GM23338 (cell line): ENCODE results near the gene YBX2. TPM values are rescaled to one million over a fixed set of nuclear protein-coding genes. Genes with fewer than 3 reads are reported as not detected.

ENCODE experiments used
- ATAC-seq: fragments of 200-7000 bp; cut with Tn5 transposase; 3 replicates; pipeline ENCODE4 v1.9.1; 2020
- DNase-seq: peaks from one replicate; pipeline ENCODE4 v3.0.0-alpha.2; 2015; ENCODE audit warnings: low spot score
- H2AFZ ChIP-seq: fragments of 200-600 bp; sonication (generic); 2 replicates; pipeline ENCODE4 v1.8.0; 2016; ENCODE audit warnings: antibody characterized with exemption, mild to moderate bottlenecking, moderate library complexity
- H3F3A ChIP-seq: fragments of 200-600 bp; sonication (generic); replicated peaks from 2 replicates; pipeline ENCODE4 v1.8.0; 2017; ENCODE audit warnings: antibody characterized with exemption, mixed run types, low read depth
- H3K27ac ChIP-seq: fragments of 200-600 bp; sonication (generic); 2 replicates; pipeline ENCODE4 v1.6.1; 2016; ENCODE audit warnings: low read depth
- H3K27me3 ChIP-seq: fragments of 200-600 bp; sonication (generic); 2 replicates; pipeline ENCODE4 v1.8.0; 2016; ENCODE audit warnings: mild to moderate bottlenecking, mixed run types, moderate library complexity; ENCODE audit not compliant: insufficient read depth
- H3K36me3 ChIP-seq: fragments of 200-600 bp; sonication (generic); 2 replicates; pipeline ENCODE4 v1.8.0; 2016; ENCODE audit warnings: mild to moderate bottlenecking; ENCODE audit not compliant: insufficient read depth
- H3K4me1 ChIP-seq: fragments of 200-600 bp; sonication (generic); 2 replicates; pipeline ENCODE4 v1.8.0; 2016; ENCODE audit warnings: mild to moderate bottlenecking, moderate library complexity; ENCODE audit not compliant: insufficient read depth
- H3K4me2 ChIP-seq: fragments of 200-600 bp; sonication (generic); 2 replicates; pipeline ENCODE4 v1.7.1; 2017; ENCODE audit warnings: mixed run types
- H3K4me3 ChIP-seq: fragments of 200-600 bp; sonication (generic); 2 replicates; pipeline ENCODE4 v1.6.1; 2016; ENCODE audit warnings: mixed run types
- H3K79me2 ChIP-seq: fragments of 200-600 bp; sonication (generic); replicated peaks from 2 replicates; pipeline ENCODE4 v1.8.0; 2017; ENCODE audit warnings: mild to moderate bottlenecking; ENCODE audit not compliant: insufficient read depth
- H3K9me2 ChIP-seq: fragments of 200-600 bp; sonication (generic); 2 replicates; pipeline ENCODE4 v1.8.0; 2017; ENCODE audit not compliant: insufficient read depth
- H4K20me1 ChIP-seq: fragments of 200-600 bp; sonication (generic); replicated peaks from 2 replicates; pipeline ENCODE4 v1.8.0; 2017; ENCODE audit warnings: mild to moderate bottlenecking; ENCODE audit not compliant: insufficient read depth
- H3K27ac Mint-ChIP-seq: 2 replicates; pipeline ENCODE4 v1.8.0; 2020; ENCODE audit warnings: inconsistent platforms, mild to moderate bottlenecking, moderate library complexity, mixed read lengths
- H3K27me3 Mint-ChIP-seq: 3 replicates; pipeline ENCODE4 v1.8.0; 2022; ENCODE audit warnings: low read depth, mild to moderate bottlenecking, moderate library complexity, mixed read lengths, inconsistent platforms; ENCODE audit not compliant: insufficient read depth, poor library complexity
- H3K36me3 Mint-ChIP-seq: 3 replicates; pipeline ENCODE4 v1.8.0; 2021; ENCODE audit warnings: low read depth, mild to moderate bottlenecking, inconsistent platforms, moderate library complexity, mixed read lengths
- H3K4me1 Mint-ChIP-seq: 3 replicates; pipeline ENCODE4 v1.8.0; 2020; ENCODE audit warnings: mild to moderate bottlenecking, inconsistent platforms, mixed read lengths
- H3K4me3 Mint-ChIP-seq: 3 replicates; pipeline ENCODE4 v1.8.0; 2021; ENCODE audit warnings: moderate library complexity, mild to moderate bottlenecking, inconsistent platforms, mixed read lengths
- H3K9me3 Mint-ChIP-seq: 3 replicates; pipeline ENCODE4 v1.8.0; 2020; ENCODE audit warnings: moderate library complexity, mild to moderate bottlenecking, inconsistent platforms, mixed read lengths
- CREB1 ChIP-seq: fragments of 250-450 bp; sonication (Bioruptor Pico); IDR thresholded peaks from 2 replicates; pipeline ENCODE4 v1.5.0; 2020; ENCODE audit warnings: low read depth, mild to moderate bottlenecking, moderate library complexity
- EZH2phosphoT487 ChIP-seq: fragments of 200-600 bp; sonication (generic); IDR thresholded peaks from one replicate; pipeline ENCODE4 v1.8.1; 2018; ENCODE audit warnings: antibody characterized with exemption; ENCODE audit not compliant: unreplicated experiment
- JUNB ChIP-seq: IDR thresholded peaks from one replicate; pipeline ENCODE4 v1.6.1; 2016; ENCODE audit warnings: antibody characterized with exemption; ENCODE audit not compliant: unreplicated experiment
- NANOG ChIP-seq: IDR thresholded peaks from 2 replicates; pipeline ENCODE4 v1.6.1; 2016; ENCODE audit warnings: antibody characterized with exemption, borderline replicate concordance
- POLR2AphosphoS5 ChIP-seq: IDR thresholded peaks from 2 replicates; pipeline ENCODE4 v1.6.1; 2016; ENCODE audit warnings: antibody characterized with exemption, low read depth
- STAT1 ChIP-seq: IDR thresholded peaks from one replicate; pipeline ENCODE4 v1.6.1; 2016; ENCODE audit warnings: antibody characterized with exemption; ENCODE audit not compliant: unreplicated experiment
- ZNF114 ChIP-seq: fragments of 250-450 bp; sonication (Bioruptor Pico); IDR thresholded peaks from 2 replicates; pipeline ENCODE4 v1.5.0; 2020; ENCODE audit warnings: mild to moderate bottlenecking, moderate library complexity
- ZNF331 ChIP-seq: fragments of 250-450 bp; sonication (Bioruptor Pico); IDR thresholded peaks from 2 replicates; pipeline ENCODE4 v1.5.0; 2020; ENCODE audit warnings: low read depth, mild to moderate bottlenecking, moderate library complexity
- polyA plus RNA-seq: library from polyadenylated mRNA; unstranded; fragments of >200 nt; fragmentation: Nextera tagmentation; extraction: Ambion mirVana; gene quantifications from 2 replicates; pipeline ENCODE4 v1.2.1, GENCODE V29; 2016
- total RNA-seq: library from RNA; depleted of rRNA; stranded (reverse); fragments of >200 nt; shearing (Covaris generic); gene quantifications from 2 replicates; pipeline ENCODE4 v1.2.3, GENCODE V29; 2014
- TF ChIP-seq, protein P1 (sequence below): IDR thresholded peaks from one replicate; pipeline ENCODE4 v1.6.1; 2018; ENCODE audit warnings: antibody characterized with exemption; ENCODE audit not compliant: unreplicated experiment
- TF ChIP-seq, protein P2 (sequence below): IDR thresholded peaks from 2 replicates; pipeline ENCODE4 v1.6.1; 2016; ENCODE audit warnings: antibody characterized with exemption
- TF ChIP-seq, protein P3 (sequence below), 2 experiments: fragments of 200-600 bp in 1 of 2; sonication (generic) in 1 of 2; conservative IDR thresholded peaks; 2 replicates each; pipeline versions ENCODE4 v1.5.1 to v1.6.1; 2016 to 2017; ENCODE audit warnings: antibody characterized with exemption in 2 of 2, low read depth in 2 of 2, mild to moderate bottlenecking in 2 of 2, moderate library complexity in 1 of 2

YBX2 gene
- total and polyA plus RNA-seq, 2 experiments from 2014 or later, result 22.5 to 36.5 TPM

GRCh38 chr17:7326186-7326585 is 31.7 kb upstream of the YBX2 start:
- Histone ChIP-seq H3K36me3 (peaks cover 17% of the 10 kb centered on the region; the same call in 1 of the 2 replicates), H3F3A (peaks cover 24% of the 10 kb centered on the region), H4K20me1 (no peaks in the 10 kb centered on the region), H3K4me2 (no peak overlapping the region), H3K27me3 (no peaks in the 10 kb centered on the region), H3K9me2 (no peaks in the 10 kb centered on the region), H3K79me2 (peaks cover 14% of the 10 kb centered on the region), H3K4me3 (no peak overlapping the region), H2AFZ (no peak overlapping the region), H3K4me1 (peaks cover 10% of the 10 kb centered on the region), H3K27ac (no peak overlapping the region)
- Mint-ChIP-seq H3K27me3 (peaks cover 6% of the 10 kb centered on the region), H3K4me3 (no peak overlapping the region), H3K36me3 (peaks cover 49% of the 10 kb centered on the region), H3K9me3 (no peaks in the 10 kb centered on the region), H3K27ac (no peak overlapping the region), H3K4me1 (peaks cover 14% of the 10 kb centered on the region)
- no peak for TF ChIP-seq STAT1
- TF ChIP-seq NANOG, result no peak
- no peak for TF ChIP-seq POLR2AphosphoS5
- TF ChIP-seq, protein P1, sequence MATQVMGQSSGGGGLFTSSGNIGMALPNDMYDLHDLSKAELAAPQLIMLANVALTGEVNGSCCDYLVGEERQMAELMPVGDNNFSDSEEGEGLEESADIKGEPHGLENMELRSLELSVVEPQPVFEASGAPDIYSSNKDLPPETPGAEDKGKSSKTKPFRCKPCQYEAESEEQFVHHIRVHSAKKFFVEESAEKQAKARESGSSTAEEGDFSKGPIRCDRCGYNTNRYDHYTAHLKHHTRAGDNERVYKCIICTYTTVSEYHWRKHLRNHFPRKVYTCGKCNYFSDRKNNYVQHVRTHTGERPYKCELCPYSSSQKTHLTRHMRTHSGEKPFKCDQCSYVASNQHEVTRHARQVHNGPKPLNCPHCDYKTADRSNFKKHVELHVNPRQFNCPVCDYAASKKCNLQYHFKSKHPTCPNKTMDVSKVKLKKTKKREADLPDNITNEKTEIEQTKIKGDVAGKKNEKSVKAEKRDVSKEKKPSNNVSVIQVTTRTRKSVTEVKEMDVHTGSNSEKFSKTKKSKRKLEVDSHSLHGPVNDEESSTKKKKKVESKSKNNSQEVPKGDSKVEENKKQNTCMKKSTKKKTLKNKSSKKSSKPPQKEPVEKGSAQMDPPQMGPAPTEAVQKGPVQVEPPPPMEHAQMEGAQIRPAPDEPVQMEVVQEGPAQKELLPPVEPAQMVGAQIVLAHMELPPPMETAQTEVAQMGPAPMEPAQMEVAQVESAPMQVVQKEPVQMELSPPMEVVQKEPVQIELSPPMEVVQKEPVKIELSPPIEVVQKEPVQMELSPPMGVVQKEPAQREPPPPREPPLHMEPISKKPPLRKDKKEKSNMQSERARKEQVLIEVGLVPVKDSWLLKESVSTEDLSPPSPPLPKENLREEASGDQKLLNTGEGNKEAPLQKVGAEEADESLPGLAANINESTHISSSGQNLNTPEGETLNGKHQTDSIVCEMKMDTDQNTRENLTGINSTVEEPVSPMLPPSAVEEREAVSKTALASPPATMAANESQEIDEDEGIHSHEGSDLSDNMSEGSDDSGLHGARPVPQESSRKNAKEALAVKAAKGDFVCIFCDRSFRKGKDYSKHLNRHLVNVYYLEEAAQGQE, result no peak
- no peak for TF ChIP-seq EZH2phosphoT487
- no peak for TF ChIP-seq JUNB
- TF ChIP-seq CREB1 (CRISPR knock-in tag), result no peak
- TF ChIP-seq, protein P2, sequence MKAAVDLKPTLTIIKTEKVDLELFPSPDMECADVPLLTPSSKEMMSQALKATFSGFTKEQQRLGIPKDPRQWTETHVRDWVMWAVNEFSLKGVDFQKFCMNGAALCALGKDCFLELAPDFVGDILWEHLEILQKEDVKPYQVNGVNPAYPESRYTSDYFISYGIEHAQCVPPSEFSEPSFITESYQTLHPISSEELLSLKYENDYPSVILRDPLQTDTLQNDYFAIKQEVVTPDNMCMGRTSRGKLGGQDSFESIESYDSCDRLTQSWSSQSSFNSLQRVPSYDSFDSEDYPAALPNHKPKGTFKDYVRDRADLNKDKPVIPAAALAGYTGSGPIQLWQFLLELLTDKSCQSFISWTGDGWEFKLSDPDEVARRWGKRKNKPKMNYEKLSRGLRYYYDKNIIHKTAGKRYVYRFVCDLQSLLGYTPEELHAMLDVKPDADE, result no peak
- no peak for TF ChIP-seq ZNF331 (CRISPR knock-in tag)
- TF ChIP-seq, protein P3, sequence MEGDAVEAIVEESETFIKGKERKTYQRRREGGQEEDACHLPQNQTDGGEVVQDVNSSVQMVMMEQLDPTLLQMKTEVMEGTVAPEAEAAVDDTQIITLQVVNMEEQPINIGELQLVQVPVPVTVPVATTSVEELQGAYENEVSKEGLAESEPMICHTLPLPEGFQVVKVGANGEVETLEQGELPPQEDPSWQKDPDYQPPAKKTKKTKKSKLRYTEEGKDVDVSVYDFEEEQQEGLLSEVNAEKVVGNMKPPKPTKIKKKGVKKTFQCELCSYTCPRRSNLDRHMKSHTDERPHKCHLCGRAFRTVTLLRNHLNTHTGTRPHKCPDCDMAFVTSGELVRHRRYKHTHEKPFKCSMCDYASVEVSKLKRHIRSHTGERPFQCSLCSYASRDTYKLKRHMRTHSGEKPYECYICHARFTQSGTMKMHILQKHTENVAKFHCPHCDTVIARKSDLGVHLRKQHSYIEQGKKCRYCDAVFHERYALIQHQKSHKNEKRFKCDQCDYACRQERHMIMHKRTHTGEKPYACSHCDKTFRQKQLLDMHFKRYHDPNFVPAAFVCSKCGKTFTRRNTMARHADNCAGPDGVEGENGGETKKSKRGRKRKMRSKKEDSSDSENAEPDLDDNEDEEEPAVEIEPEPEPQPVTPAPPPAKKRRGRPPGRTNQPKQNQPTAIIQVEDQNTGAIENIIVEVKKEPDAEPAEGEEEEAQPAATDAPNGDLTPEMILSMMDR (conservative IDR thresholded peaks at IDR 0.05; ENCODE audit: low read depth in 2 of 2), result no peak
- no peak for TF ChIP-seq ZNF114 (CRISPR knock-in tag)
- DNase-seq, result no peak
- no peak for ATAC-seq
